Measurements from ENCODE around the gene SORD.
"Not testable (repeated sequence)": the region's sequence is repeated elsewhere in the genome, so short reads cannot be mapped to it uniquely, and the experiment has no call there.

Gene SORD

DNA sequence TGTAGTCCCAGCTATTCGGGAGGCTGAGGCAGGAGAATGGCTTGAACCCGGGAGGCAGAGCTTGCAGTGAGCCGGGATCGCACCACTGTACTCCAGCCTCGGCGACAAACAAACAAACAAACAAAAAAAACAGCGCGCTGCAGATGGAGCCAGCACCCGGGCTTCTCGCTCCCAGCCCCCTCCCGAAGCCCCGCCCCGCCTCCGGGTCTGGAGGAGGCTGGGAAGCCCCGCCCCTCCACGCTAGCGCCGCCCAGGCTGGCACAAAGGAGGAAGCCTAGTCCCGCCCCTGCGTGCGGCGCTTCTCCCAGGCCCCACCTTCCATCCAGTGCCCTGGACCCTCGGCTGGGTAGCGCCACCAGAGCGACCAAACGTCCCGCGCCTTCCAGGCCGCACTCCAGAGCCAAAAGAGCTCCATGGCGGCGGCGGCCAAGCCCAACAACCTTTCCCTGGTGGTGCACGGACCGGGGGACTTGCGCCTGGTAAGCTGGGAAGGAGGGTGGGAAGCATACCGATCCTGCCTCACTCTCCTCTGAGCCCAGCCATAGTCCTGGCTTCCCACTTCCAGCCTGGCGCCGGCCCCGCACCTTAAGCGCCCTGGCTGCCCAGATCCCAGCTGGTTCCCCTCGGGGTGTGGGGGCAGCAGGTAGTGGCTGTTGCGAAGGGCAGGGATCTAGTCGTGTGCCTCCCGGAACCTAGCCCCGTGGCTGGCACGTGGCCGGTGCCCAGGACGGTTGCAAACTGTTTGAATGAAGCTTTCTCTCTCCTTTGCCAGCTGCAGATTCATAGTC, at the start of gene SORD:
SORD (plus strand) TSS at position 325 of the 788 bp plus-strand sequence; CDS start at position 414, 89 bp downstream.
- peak; percentile 95 for DNase-seq (ENCODE audit: low spot score)

- not testable (repeated sequence) for DNase-seq (ENCODE audit: low spot score)
Observed at GRCh38 chr15:44976183-44976582, 46.8 kb upstream of the SORD start.

DNA sequence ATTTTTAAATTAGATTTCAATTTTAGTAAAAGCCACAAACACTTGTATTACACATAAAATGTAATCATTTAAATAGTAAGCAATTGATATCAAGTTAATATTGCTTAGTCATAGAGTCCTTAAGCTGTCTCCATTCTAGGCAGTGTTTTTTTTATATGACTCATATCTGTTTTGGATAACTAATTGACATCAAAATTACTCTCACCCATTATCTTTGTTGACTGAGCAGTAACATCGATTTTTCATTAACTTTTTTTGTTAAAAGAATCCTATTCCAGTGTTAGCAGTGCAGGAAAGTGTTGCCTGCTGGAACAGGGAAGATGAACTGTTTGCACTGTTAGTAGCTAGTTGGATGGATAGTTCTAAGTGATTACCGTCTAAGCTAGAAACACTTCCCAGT, 45.2 kb upstream of the SORD start:
- not testable (repeated sequence) for DNase-seq (ENCODE audit: low spot score)

GRCh38 chr15:44979617-44980339, 43.2 kb upstream of the SORD start:
- not testable (repeated sequence) for DNase-seq (ENCODE audit: low spot score)

- DNase-seq (ENCODE audit: low spot score): not testable (repeated sequence)
Observed at GRCh38 chr15:44984144-44984543, 38.9 kb upstream of the SORD start.

DNA sequence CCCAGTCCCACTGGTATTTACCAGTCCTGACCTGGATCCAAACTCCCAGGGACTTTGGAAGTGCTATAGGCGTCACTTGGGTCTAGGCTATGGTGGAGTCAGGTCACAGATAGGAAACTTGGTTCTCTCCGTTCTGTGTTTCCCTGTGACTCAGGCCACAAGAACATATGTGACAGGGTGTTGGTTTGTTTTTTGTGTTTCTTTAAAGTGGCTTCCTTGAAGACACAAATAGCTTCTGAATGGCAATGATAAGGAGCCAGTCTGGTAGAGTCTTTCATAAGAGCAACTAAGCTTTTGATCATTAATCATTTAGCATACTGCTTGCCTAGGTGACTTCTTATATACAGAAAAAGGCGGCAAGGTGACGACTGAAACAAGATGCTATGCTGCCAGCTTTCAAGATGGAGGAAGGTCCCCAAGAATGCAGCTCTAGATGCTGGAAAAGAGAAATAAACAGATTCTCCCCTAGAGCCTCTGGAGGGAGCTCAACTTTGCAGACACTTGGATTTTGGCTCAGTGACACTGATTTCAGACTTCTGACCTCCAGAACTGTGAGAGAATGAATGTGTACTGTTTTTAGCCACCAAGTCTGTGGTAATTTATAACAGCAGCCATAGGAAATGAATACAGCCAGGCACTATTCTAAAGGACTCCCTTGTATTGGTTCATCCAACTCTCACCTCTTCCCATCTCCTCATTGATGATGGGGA, 36.5 kb upstream of the SORD start:
- not testable (repeated sequence) for DNase-seq (ENCODE audit: low spot score)

DNA sequence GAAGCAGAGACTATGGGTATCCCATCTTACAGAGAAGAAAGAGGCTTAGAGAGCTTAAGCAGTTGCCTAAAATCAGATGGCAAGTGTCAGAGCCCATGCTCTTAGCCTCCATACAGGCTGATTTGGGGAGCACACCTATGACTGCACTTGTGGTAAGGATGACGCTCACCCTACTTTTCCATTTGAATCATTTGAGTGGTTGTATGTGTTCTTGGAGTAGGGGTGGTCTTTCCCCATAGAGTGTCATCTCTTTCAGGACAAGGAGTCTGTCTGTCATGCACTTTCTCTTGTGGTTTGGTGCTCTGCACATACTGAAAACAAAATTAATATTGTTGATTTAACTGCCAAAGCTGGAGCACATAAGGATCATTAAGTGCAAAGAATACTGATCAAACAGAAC, 35.3 kb upstream of the SORD start:
- not testable (repeated sequence) for DNase-seq (ENCODE audit: low spot score)

- DNase-seq (ENCODE audit: low spot score): not testable (repeated sequence)
Observed at GRCh38 chr15:44988184-44988869, 34.7 kb upstream of the SORD start.

DNA sequence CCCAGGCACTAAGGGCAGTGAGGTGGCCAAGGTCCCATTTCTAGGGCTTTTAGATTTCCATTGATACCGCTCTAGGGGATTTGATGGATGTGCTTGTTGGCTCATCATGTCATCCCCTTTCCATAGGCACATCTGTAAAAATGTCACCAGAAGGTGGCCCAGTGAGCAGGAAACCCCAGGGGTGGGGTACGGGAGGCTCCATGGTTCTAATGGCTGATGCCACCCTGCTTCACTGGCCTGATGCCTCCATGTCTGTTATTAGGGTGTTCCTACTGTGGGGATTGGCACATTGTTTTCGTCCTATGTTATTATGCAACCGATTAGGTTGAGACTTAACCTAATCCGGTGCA, 34.1 kb upstream of the SORD start:
- not testable (repeated sequence) for DNase-seq (ENCODE audit: low spot score)

DNA sequence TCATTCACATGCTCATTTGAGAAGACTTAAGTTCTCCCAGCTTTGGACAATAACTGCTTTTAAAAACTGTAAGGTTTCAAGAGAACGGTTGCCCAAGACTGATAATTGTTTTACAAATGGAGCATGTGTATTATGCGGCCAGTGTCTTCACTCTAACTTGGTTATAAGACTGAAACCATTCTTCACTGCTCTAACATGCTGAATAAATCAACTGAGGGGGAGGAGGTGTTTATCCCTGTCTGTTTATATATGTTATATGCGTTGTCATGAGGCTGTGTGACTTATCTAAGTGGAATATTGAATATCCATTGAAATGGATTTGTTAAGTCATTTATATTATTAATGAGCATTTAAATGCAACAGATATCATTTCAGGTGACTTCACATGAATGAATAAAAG, 25.4 kb upstream of the SORD start:
- not testable (repeated sequence) for DNase-seq (ENCODE audit: low spot score)

- DNase-seq (ENCODE audit: low spot score): no peak
Observed at GRCh38 chr15:44999105-44999504, 23.9 kb upstream of the SORD start.

DNA sequence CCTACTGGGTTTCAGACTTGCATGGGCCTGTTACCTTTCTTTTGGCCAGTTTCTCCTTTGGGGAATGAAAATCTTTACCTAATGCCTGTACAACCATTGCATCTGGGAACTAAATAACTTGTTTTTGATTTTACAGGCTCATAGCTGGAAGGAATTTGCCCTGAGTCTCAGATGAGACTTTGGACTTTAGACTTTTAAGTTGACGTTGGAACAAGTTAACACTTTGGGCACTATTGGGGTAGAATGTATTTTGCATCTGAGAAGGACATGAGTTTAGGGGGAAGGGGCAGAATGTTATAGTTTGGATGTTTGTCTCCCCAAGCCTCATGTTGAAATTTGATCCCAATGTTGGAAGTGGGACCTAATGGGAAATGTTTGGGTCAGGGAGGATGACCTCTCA, 21.8 kb upstream of the SORD start:
- not testable (repeated sequence) for DNase-seq (ENCODE audit: low spot score)

GRCh38 chr15:45003731-45004410, 19.1 kb upstream of the SORD start:
- DNase-seq (ENCODE audit: low spot score): not testable (repeated sequence)

- not testable (repeated sequence) for DNase-seq (ENCODE audit: low spot score)
Observed at GRCh38 chr15:45004590-45005175, 18.3 kb upstream of the SORD start.

- no peak for DNase-seq (ENCODE audit: low spot score)
Observed at GRCh38 chr15:45009046-45009445, 13.9 kb upstream of the SORD start.

DNA sequence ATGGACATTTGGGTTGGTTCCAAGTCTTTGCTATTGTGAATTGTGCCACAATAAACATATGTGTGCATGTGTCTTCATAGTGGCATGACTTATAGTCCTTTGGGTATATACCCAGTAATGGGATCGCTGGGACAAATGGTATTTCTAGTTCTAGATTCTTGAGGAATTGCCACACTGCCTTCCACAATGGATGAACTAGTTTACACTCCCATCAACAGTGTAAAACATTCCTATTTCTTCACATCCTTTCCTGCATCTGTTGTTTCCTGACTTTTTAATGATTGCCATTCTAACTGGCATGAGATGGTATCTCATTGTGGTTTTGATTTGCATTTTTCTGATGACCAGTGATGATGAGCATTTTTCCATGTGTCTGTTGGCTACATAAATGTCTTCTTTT, 7.9 kb upstream of the SORD start:
- DNase-seq (ENCODE audit: low spot score): not testable (repeated sequence)

DNA sequence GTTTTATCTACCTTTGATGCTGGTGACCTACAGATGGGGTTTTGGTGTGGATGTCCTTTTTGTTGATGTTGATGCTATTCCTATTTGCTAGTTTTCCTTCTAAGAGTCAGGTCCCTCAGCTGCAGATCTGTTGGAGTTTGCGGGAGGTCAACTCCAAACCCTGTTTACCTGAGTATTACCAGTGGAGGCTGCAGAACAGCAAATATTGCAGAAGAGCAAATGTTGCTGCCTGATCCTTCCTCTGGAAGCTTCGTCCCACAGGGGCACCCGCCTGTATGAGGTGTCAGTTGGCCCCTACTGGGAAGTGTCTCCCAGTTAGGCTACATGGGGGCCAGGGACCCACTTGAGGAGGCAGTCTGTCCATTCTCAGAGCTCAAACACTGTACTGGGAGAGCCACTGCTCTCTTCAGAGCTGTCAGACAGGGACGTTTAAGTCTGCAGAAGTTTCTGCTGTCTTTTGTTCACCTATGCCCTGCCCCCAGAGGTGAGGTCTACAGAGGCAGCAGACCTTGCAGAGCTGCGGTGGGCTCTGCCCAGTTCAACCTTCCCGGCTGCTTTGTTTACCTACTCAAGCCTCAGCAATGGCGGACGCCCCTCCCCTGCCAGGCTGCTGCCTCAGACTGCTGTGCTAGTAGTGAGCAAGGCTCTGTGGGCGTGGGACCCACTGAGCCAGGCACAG, 2.6 kb upstream of the SORD start:
- not testable (repeated sequence) for DNase-seq (ENCODE audit: low spot score)

DNA sequence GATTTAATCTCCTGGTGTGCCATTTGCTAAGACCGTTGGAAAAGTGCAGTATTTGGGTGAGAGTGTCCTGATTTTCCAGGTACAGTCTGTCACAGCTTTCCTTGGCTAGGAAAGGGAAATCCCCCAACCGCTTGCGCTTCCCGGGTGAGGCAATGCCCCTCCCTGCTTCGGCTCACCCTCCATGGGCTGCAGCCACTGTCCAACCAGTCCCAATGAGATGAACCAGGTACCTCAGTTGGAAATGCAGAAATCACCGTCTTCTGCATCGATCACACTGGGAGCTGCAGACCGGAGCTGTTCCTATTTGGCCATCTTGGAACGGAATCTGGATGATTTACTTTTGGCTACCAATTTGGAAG, 2.1 kb upstream of the SORD start:
- DNase-seq (ENCODE audit: low spot score): not testable (repeated sequence)

- no peak for DNase-seq (ENCODE audit: low spot score)
Observed at GRCh38 chr15:45021348-45021747, 1.6 kb upstream of the SORD start.

- DNase-seq (ENCODE audit: low spot score): peak; percentile 32
Observed at GRCh38 chr15:45023659-45024225, 747 bp downstream of the SORD start.
